GM18505 (cell line): ENCODE measurements around the gene GNAI2.

Experiments
- ATAC-seq: cut with Tn5 transposase; IDR thresholded peaks from one replicate; pipeline ENCODE4 v1.9.1; 2021; ENCODE audit not compliant: unreplicated experiment
- POLR2A ChIP-seq: IDR thresholded peaks from 4 replicates; pipeline ENCODE4 v1.6.1; 2011; ENCODE audit warnings: borderline replicate concordance; ENCODE audit not compliant: insufficient read depth, insufficient read length; ENCODE audit errors: extremely low read depth

The GNAI2 gene

DNA sequence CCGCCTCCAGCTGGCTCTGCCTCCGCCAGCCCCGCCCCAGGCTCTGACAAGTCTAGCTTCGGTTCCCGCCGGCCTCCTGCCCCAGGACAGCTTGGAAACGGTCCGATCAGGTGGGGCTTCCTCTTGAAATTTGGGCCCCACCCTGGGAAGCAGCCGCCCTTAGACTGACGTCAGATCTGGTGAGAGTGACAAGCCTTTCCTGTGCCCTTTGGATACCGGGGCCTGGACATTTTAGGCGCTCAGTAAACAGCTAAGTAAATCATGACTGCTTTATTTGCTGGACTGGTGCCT, 63.6 kb downstream of the GNAI2 start:
- TF ChIP-seq POLR2A, result no peak
- ATAC-seq, result no peak

DNA sequence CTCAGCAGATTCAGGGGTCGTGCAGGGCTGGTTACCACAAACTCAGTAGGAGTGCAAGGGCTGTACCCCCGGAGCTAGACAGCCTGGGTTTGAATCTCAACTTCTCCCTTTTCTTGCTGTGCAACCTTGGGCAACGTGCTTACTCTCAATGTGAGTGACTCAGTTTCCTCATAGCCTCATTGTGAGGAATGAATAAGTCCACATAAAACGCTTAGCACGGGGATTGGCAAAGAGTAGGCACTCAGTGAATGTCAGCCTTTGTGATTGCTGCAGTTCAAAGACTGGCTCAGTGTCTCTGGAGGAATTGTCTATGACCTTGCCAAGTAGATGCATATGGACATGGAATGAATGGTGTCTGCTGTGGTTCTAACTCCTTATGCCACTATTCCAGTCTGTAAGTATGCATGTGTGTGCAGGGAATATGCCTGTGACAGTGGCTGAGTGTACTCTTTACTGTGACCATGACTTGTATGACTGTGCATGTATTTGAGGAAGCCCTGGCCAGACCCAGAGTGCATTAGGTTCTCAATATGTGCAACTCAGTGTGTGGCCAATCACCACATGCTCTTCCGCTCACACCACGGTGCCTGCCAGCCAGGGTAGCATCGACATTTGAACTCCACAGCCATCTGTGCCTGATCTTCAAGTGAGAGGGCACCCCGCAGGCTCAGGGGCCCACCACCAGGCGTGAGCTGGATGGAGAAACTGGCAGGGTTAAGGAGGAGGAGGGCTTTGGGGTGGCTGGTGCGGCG, 64.1 kb downstream of the GNAI2 start:
- no peak for TF ChIP-seq POLR2A
- ATAC-seq, result no peak

DNA sequence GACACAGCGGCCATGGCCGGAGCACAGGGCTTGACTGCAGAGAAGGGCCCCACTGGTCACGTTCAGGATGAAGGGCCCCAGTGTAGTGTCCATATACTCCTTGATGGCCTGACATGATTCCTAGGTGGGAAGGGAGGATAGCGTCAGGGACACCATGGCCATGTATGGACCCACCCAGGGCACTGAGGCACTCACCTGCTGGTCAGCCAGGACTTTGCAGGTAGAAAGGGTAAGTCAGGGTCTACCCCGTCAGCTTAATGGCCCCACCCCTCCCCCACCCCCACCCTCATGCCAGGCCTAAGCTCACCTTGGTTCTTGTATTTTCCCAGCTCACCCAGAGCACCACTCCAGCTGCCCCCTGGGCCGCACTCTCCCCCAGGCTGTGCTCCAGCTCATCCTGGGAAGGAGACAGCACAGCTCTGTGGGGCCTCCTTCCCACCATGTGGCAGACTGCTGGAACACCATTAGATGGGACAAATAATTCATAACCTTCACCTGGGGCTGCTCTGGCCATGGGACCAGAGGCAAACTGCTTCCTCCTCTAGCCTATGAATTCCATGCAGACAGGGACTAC, 64.8 kb downstream of the GNAI2 start:
- TF ChIP-seq POLR2A, result no peak

DNA sequence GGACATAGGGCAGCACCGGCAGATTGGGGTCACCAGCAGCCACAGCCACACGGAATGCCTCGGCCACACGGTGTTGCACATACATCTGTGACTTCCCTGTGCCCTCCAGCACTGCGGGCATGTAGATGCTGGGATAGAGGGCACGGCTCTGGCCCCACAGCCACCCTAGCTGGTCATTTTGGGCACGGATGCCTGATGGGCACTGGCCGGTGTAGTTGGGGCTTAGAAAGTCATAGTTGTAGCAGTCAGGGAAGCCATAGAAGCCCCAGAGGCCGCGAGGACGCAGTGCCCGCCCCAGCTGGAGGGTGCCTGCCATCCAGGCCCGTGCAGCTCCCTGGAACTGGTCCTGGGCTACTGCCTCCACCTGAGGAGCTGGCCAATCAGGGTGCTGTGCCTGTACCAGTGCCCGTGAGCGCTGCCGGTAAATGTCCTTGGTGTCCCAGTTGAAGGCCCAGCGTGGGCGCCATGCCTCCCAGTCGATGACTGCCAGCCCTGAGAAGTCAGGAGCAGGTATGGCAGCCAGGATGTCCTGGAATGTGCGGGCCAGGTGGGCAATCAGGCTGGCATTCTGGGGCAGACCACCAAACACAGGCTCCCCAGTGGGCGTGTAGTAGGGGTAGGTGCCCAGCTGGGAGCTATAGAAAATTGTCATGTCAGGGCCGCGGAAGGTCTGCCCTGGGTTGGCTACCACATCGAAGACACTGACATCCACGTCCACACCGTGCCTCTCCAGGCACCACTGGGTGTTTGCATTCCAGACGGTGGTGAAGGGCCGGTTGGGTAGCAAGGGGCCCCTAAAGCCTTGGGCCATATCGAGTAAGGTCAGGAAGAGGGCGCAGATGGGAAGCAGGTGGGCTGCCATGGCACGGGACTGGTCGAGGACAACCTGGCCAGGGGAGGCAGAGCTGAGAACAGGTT, 66.3 kb downstream of the GNAI2 start:
- ATAC-seq, result no peak
- no peak for TF ChIP-seq POLR2A

More for the DNA sequence above, 64.8 kb downstream of the GNAI2 start:
- ATAC-seq, result no peak

DNA sequence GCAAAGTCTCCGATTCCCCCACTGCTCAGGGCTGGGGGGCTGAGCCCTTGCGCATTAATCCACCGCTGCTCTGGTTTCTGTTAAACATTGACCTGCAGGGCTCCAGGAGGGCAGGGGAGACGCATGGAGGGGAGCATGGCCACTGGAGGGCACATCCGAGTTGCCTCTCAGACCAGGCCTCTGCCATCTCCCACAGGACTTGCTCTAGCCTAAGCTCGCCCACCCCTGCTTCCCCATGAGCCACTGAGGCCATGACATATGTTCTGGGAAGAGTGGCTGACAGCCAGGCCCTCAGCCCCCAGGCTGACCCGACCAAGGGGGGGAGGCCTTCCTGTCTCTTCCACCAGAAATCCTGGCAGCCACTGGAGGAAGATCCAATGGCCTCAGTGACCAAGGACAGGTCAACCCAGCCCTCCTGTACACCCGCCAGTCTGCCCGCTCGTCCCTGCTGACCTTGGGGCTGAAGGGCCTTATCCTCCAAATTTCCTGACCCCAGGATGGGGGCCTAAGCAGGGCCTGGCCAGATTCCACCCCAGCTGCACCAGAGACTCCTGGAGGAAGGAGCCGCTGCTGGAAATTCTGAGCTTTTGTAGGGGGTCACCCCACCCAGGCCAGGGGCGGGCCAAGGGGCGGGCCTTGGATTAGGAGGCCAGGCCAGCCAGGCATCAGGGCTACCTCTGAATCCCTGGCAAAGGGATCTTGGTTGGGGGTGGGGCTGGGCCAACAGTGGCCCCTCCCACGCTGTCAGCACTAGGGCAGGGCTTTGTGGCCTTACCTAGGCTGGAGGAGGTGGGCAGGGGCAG, 67.2 kb downstream of the GNAI2 start, which contains the start of gene HYAL1:
TSS of gene HYAL1 (minus strand) at position 562 of the 803 bp plus-strand sequence. CDS start 618 bp downstream, outside the sequence.
- no peak for TF ChIP-seq POLR2A
- no peak for ATAC-seq

DNA sequence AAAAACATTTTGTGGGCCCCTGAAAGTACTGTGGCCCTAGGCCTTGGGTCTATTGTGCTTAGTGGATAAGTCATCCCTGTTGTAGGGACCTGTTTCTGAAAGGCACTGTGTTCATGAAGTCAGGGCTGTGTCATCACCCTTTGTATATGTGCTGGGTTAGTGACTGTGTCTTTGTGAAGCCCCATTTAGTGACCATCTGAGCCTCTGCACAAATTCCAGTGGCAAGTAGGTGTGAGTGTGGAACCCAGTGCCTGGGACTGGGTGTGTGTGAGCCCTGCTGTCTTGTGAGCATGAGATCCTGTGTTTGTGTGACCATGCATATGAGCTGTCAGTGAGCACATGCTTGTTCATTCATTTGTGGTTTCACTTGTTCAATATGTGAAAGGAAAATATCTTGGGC, 68.6 kb downstream of the GNAI2 start:
- TF ChIP-seq POLR2A, result no peak
- no peak for ATAC-seq
